Smooth muscle cell of the brain vasculature (primary cell): ENCODE results near the gene OSBPL8.

Experiments used
- DNase-seq: peaks from one replicate; pipeline ENCODE4 v3.0.0-alpha.2; 2012; ENCODE audit warnings: low read depth, low spot score

The OSBPL8 gene

DNA sequence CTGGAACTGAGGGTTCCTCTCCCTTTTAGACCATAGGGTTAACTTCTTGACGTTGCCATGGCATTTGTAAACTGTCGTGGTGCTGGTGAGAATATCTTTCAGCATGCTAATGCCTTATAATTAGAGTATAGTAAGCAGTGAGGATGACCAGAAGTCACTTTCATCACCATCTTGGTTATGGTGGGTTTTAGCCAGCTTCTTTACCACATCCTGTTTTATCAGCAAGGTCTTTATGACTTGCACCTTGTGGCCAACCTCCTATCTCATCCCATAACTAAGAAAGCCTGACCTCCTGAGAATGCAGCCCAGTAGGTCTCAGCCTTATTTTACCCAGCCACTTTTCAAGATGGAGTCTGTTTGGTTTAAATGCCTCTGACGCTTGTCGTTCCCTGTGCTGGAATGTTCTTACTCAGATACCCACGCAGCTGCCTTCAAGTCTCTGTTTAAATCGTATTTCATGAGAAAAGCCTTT, 255.5 kb downstream of the OSBPL8 start:
- no peak for DNase-seq

DNA sequence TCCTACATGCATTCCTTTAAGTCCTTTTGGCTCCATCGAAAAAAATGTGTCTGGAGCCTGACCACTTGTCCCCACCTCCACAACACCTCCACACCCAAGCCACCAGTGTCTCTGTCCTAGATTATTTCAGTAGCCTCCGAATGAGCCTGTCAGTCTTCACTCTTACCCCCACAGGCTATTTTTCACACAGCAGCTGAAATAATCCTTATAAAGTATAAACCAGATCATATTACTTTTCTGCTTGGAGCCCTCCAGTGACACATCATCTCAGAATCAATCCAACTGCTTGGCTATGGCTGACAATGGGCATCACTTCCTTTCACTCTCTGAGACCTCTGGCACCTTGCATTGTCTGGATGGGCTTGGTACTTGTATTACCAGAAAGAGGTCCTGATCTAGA, 256.2 kb downstream of the OSBPL8 start:
- DNase-seq = no peak
